Muscle layer of duodenum (tissue), 2 donors: ENCODE results near the gene ATP9B.

ENCODE experiments used
- H3K27ac ChIP-seq: one replicate; pipeline ENCODE4 v1.7.0; 2013; ENCODE audit warnings: mild to moderate bottlenecking, low read length
- H3K27me3 ChIP-seq: one replicate; pipeline ENCODE4 v1.7.0; 2013; ENCODE audit warnings: low read depth, mild to moderate bottlenecking, control low read depth, low read length
- H3K36me3 ChIP-seq, 2 donors: one replicate each; pipeline ENCODE4 v1.7.0; 2013; ENCODE audit warnings: low read length in 2 of 2, control low read depth in 1 of 2, mild to moderate bottlenecking in 1 of 2; ENCODE audit not compliant: insufficient read depth in 2 of 2, control insufficient read depth in 1 of 2
- H3K4me1 ChIP-seq, 2 donors: one replicate each; pipeline ENCODE4 v1.7.0; 2013; ENCODE audit warnings: low read length in 2 of 2, mild to moderate bottlenecking in 2 of 2, control low read depth in 1 of 2, moderate library complexity in 1 of 2; ENCODE audit not compliant: insufficient read depth in 2 of 2, control insufficient read depth in 1 of 2
- H3K4me3 ChIP-seq, 2 donors: one replicate each; pipeline ENCODE4 v1.7.0; 2013; ENCODE audit warnings: low read length in 2 of 2, low read depth in 1 of 2, mild to moderate bottlenecking in 1 of 2
- H3K9me3 ChIP-seq, 2 donors: one replicate each; pipeline ENCODE4 v1.7.0; 2013; ENCODE audit warnings: low read length in 2 of 2, control low read depth in 1 of 2, mild to moderate bottlenecking in 1 of 2; ENCODE audit not compliant: control insufficient read depth in 1 of 2
- donor health status: healthy.

Gene ATP9B

GRCh38 chr18:79182047-79182713 is 113.0 kb downstream of the ATP9B start:
- Histone ChIP-seq H3K9me3 (no peaks in the 10 kb centered on the region), H3K4me1 (no peaks in the 10 kb centered on the region), H3K27ac (no peak overlapping the region), H3K4me3 (no peak overlapping the region), H3K27me3 (no peaks in the 10 kb centered on the region), H3K36me3 (peaks cover 7 to 16% of the 10 kb centered on the region in 2 donors)

- H3K27ac ChIP-seq = no peak overlapping the region
- H3K9me3 ChIP-seq = no peaks in the 10 kb centered on the region
- peaks cover 0 to 9% of the 10 kb centered on the region in 2 donors for H3K36me3 ChIP-seq
- H3K27me3 ChIP-seq = no peaks in the 10 kb centered on the region
- no peak overlapping the region for H3K4me3 ChIP-seq
- H3K4me1 ChIP-seq = no peaks in the 10 kb centered on the region
These were observed 116.5 kb downstream of the ATP9B start for GRCh38 chr18:79185648-79186047.

- Histone ChIP-seq H3K9me3 (no peaks in the 10 kb centered on the region), H3K27me3 (no peaks in the 10 kb centered on the region), H3K27ac (no peak overlapping the region), H3K4me1 (no peaks in the 10 kb centered on the region), H3K36me3 (peaks cover 0 to 9% of the 10 kb centered on the region in 2 donors), H3K4me3 (no peak overlapping the region)
These were observed 117.5 kb downstream of the ATP9B start for GRCh38 chr18:79186649-79187048.

GRCh38 chr18:79187532-79188277 is 118.5 kb downstream of the ATP9B start:
- no peak overlapping the region for H3K27ac ChIP-seq
- no peaks in the 10 kb centered on the region for H3K4me1 ChIP-seq
- no peaks in the 10 kb centered on the region for H3K9me3 ChIP-seq
- H3K4me3 ChIP-seq = no peak overlapping the region
- no peaks in the 10 kb centered on the region for H3K27me3 ChIP-seq
- peaks cover 0 to 9% of the 10 kb centered on the region in 2 donors for H3K36me3 ChIP-seq

- Histone ChIP-seq H3K9me3 (no peaks in the 10 kb centered on the region), H3K27me3 (no peaks in the 10 kb centered on the region), H3K36me3 (peaks cover 12 to 27% of the 10 kb centered on the region in 2 donors), H3K4me1 (no peaks in the 10 kb centered on the region), H3K4me3 (no peak overlapping the region), H3K27ac (no peak overlapping the region)
These were observed 122.2 kb downstream of the ATP9B start for GRCh38 chr18:79191418-79191817.

GRCh38 chr18:79191956-79192355 is 122.8 kb downstream of the ATP9B start:
- no peaks in the 10 kb centered on the region for H3K9me3 ChIP-seq
- no peak overlapping the region for H3K4me3 ChIP-seq
- H3K4me1 ChIP-seq = no peaks in the 10 kb centered on the region
- no peak overlapping the region for H3K27ac ChIP-seq
- no peaks in the 10 kb centered on the region for H3K27me3 ChIP-seq
- peaks cover 12 to 25% of the 10 kb centered on the region in 2 donors for H3K36me3 ChIP-seq

GRCh38 chr18:79193826-79194225 is 124.6 kb downstream of the ATP9B start:
- Histone ChIP-seq H3K4me3 (no peak overlapping the region), H3K9me3 (no peaks in the 10 kb centered on the region), H3K4me1 (no peaks in the 10 kb centered on the region), H3K27me3 (no peaks in the 10 kb centered on the region), H3K36me3 (peaks cover 12 to 18% of the 10 kb centered on the region in 2 donors), H3K27ac (no peak overlapping the region)

GRCh38 chr18:79195716-79196683 is 126.8 kb downstream of the ATP9B start:
- H3K4me1 ChIP-seq = no peaks in the 10 kb centered on the region
- no peaks in the 10 kb centered on the region for H3K9me3 ChIP-seq
- H3K4me3 ChIP-seq = no peak overlapping the region
- H3K27ac ChIP-seq = no peak overlapping the region
- H3K36me3 ChIP-seq = peaks cover 12 to 18% of the 10 kb centered on the region in 2 donors
- H3K27me3 ChIP-seq = no peaks in the 10 kb centered on the region

GRCh38 chr18:79197531-79197930 is 128.3 kb downstream of the ATP9B start:
- Histone ChIP-seq H3K4me3 (no peak overlapping the region), H3K9me3 (no peaks in the 10 kb centered on the region), H3K27ac (no peak overlapping the region), H3K27me3 (no peaks in the 10 kb centered on the region), H3K4me1 (no peaks in the 10 kb centered on the region), H3K36me3 (peaks cover 12 to 18% of the 10 kb centered on the region in 2 donors)

- H3K27ac ChIP-seq = no peak overlapping the region
- H3K9me3 ChIP-seq = no peaks in the 10 kb centered on the region
- H3K4me3 ChIP-seq = no peak overlapping the region
- peaks cover 8 to 11% of the 10 kb centered on the region in 2 donors for H3K36me3 ChIP-seq
- H3K4me1 ChIP-seq = no peaks in the 10 kb centered on the region
- H3K27me3 ChIP-seq = no peaks in the 10 kb centered on the region
These were observed 130.6 kb downstream of the ATP9B start for GRCh38 chr18:79199691-79200374.
